ENCODE results near the gene DKC1.
"Not testable (repeated sequence)": the region's sequence is repeated elsewhere in the genome, so short reads cannot be mapped to it uniquely, and the experiment has no call there.

DKC1 gene

DNA sequence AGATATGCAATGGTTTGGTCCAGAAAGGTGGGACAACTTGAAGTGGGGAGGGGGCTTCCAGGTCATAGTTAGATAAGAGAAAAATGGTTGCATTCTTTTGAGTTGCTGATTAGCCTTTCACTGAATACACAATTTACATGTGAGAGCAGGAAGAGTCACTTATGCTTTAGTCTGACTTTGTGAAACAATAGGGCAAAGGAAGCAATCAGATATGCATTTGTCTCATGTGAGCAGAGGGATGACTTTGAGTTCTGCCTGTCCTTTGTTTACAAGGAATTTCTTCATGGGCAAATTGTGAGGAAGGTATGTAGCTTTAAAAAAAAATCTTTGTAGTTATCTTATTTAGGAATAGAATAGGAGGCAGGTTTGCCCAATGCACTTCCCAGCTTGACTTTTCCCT, 58.9 kb downstream of the DKC1 start:
- DNase-seq = no peak

DNA sequence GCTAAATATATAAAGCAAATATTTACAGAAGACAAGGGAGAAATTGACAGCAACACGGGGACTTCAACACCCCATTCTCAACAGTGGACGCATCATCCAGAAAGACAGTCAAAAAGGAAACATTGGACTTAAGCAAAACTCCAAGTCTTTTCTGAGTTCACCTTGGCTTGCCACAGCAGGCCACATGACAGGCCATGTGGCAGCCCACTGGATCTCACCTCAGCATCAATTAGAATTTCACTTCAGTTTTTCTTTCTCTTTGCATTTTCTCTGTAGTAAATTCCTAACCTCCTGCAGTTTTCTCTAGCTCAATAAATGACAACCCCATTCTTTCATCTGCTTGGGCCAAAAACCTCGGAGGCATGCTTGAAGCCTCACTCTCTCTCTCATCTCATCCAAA, 59.4 kb downstream of the DKC1 start:
- DNase-seq = no peak

DNA sequence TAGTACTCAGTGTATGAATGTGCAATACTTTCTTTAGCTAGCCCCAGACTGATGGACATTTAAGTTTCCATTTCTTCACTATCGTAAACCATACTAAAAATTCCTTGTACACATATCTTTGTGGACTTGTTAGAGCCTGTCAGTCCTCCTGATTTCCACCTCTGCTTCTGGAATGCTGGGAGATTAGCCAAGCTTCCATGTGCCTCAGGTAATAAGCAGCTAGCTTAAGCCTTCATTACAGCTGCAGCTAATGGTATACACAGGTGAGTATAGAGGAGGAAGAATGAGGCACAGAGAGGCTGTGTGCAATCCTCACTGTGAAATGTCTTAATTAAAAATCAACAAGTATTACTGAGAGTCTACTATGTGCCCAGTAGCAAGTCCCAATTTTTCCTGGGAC, 62.0 kb downstream of the DKC1 start:
- no peak for DNase-seq

DNA sequence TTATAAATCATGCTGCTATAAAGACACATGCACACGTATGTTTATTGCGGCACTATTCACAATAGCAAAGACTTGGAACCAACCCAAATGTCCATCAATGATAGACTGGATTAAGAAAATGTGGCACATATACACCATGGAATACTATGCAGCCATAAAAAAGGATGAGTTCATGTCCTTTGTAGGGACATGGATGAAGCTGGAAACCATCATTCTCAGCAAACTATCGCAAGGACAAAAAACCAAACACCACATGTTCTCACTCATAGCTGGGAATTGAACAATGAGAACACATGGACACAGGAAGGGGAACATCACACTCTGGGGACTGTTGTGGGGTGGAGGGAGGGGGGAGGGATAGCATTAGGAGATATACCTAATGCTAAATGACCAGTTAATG, 62.9 kb downstream of the DKC1 start:
- not testable (repeated sequence) for DNase-seq

Data from T-helper 9 cell (primary cell).